GM21529 (cell line): ENCODE results near the gene MYH7B.

Source experiments
- ATAC-seq: cut with Tn5 transposase; IDR thresholded peaks from one replicate; pipeline ENCODE4 v1.9.1; 2021; ENCODE audit not compliant: unreplicated experiment

Gene MYH7B

GRCh38 chr20:34943808-34944567, 11.7 kb upstream of the MYH7B start:
- no peak for ATAC-seq

DNA sequence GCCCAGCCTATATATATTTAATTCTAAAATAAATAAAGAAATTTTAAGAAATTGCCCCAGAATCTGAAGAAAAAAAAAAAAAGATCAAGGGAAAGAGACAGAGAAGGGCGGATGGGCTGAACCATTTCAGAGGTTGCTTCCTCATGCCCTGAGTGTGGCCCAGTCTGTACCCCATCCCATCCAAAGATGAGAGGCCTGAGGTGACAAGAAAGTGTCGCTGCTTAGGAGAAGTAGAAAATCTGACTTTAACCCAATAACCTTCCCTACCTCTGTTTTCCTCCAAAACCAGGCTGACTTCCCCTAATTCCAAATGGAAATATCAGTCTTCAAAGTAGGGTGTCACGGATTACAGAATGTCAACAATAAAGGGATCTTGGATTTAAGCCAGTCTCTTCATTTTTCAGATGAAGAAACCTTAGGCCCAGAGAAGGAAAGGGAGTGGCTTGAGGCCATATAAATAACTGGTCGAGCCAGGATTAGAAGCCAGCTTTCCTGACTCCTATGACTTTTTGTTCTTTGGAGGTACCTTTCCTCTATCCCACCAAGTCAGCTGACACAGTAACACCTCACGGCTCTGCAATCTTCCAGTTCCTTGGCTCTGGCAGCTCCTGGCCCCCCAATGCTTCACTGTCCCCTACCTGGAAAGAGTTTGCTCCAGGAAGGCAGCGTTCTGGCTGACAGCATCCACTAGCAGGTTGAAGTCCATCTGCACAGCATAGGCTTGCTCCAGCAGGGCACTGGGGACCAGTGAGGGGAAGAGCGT, 10.2 kb upstream of the MYH7B start:
- ATAC-seq: no peak

- ATAC-seq: no peak
These were observed 9.0 kb upstream of the MYH7B start for GRCh38 chr20:34946661-34947060.

GRCh38 chr20:34947336-34947735, 8.3 kb upstream of the MYH7B start:
- no peak for ATAC-seq

- no peak for ATAC-seq
These were observed 7.6 kb upstream of the MYH7B start for GRCh38 chr20:34948030-34948429.

DNA sequence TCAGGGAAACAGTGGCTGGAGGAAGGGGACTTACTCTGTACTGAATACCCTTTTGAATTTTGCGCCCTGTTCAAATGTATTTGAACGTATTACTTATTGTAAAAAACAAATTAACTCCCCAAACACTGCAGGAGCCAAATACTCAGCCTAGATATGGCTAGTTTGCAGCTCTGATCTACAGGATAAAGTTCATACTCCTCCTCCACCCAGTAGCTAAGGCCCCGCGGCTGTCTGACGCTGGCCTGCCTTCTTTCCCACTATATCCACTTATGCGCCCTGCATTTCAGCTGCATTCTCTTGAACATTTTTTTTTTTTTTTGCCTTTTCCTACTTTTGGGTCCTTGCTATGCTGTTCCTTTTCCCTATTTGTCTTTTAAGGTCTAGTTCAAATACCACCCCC, 6.5 kb upstream of the MYH7B start:
- ATAC-seq: no peak

DNA sequence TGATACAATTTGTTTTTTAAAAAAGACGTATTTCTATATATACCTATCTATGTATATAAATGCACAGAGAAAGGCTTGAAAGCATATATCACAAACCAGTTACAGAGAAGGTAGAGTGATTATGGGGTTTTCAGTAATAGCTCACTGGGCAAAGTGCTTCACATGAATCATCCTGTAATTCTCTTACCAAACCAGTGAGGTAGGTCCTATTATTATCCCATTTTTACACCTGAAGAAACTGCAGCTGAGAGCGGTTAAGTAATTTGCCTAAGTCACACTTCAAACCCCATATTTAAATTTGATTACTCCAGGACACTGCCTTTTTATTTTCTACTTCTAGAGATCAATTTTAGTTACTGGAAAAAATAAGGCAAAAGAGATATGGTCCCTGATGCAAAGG, 4.4 kb upstream of the MYH7B start:
- no peak for ATAC-seq

GRCh38 chr20:34951652-34952051, 4.0 kb upstream of the MYH7B start:
- ATAC-seq: no peak

GRCh38 chr20:34952671-34953070, 3.0 kb upstream of the MYH7B start:
- ATAC-seq: no peak

- ATAC-seq: no peak
These were observed 1.7 kb upstream of the MYH7B start for GRCh38 chr20:34953960-34954359.

DNA sequence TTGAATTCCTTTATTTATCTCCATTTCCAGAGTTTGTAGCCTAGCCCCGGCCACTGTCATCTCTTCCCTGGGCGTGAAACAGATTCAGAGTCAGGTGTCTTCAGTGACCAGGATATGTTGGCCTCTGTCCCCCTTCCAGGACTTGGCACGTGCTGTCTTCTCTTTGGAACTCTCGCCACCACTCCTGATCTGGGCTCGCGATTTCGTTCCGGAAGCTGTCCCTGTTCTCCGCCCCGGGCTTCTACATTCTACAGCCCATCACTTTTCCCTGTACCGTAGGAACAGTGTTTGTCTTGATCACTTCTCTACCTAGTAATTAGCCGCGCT, 801 bp upstream of the MYH7B start:
- ATAC-seq: no peak

DNA sequence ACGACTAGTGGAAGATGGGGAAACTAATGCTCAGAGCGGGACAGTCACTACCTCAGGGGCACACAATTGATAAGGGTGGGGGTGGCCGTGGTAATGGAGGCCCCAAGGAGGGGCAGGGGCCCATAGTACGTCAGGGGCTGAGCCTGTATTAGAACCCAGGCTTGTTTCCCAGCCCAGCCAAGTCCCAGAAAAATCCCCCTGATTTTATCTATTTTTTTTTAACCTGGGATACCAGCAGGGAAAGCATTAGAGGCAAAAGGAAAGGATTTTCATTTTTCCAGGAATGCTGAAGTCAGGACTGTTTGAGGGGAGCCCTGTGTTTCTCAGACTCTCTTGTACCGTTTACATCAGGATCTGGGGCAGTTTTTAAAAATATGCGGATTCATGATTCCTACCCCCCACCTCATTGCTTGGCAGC, 382 bp downstream of the MYH7B start:
- no peak for ATAC-seq

DNA sequence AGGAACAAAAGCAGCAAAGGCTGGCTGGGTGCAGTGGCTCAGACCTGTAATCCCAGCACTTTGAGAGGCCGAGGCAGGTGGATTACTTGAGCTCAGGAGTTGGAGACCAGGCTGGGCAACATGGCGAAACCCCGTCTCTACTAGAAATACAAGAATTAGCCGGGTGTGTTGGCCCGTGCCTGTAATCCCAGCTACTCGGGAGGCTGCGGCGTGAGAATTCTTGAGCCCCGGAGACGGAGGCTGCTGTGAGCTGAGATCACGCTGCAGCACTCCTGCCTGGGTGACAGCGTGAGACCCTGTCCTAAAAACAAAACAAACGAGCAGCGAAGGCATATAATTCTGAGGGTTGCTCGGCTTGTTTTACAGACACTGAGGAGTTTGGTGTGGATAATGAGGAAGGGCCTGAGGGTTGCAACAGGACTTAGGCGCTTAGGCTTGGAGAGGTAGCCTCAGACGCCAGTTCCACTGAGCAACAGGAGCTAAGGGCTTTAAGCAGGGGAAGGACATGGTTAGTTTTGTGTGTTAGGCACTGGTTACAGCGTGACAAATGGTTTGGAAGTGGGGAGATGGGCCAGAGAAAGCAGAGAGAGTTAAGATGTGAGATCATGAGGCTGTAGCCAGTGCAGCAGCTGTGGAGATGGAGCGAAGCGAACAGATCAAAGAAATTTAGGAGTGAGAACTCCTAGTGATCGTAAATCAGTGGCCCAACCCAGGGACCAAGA, 1.2 kb downstream of the MYH7B start:
- no peak for ATAC-seq

DNA sequence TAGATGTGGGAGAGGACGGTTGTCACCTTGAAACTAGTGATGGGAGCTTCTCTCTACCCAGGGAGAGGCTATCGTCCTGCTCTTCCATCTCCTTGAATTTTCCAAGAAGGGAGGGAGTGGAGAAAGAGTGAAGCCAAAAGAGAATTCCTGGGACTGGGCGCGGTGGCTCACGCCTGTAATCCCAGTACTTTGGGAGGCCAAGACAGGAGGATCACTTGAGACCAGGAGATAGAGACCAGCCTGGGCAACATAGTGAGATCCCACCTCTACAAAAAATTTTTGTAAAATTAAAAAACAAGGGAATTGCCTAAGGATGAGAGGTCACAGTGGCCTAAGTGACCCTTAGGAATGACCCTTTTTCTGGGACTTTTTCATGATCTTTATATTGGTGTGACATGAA, 8.8 kb downstream of the MYH7B start:
- ATAC-seq: no peak

DNA sequence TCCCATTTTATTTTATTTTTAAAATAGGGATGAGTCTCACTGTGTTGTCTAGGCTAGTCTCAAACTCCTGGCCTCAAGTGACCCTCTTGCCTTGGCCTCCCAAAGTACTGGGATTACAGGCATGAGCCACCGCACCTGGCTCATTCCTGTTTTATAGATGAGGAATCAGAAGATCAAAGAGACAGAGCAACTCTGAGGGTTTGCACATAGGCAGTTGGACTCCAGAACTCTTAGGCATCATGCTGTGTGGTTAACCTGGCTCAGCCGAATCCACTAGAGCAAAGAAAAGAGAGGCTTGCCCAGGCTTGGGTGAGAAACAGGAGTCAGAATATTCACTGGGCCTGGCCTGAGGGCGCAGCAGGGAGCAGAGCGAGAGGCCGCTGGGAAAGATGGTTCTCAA, 9.4 kb downstream of the MYH7B start:
- ATAC-seq: no peak

DNA sequence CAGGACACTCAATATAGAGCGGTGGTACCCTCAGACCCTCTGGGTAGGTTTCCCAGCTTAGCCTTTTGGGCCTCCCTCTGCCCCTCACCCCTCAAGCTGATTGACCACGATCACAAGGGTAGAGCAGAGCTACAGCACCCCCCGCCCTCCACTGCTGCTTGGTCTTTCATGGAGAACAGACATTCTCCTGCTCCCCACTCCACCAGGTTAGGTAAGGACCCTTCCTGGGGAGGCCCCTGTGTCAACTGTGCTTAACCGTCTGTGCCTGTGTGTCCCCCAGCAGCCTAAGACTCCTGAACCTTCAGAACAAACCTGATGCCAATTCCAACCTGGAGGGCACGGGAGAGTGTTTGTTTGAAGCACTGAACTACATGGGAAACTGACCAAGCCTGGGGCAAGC, 11.8 kb downstream of the MYH7B start:
- no peak for ATAC-seq

DNA sequence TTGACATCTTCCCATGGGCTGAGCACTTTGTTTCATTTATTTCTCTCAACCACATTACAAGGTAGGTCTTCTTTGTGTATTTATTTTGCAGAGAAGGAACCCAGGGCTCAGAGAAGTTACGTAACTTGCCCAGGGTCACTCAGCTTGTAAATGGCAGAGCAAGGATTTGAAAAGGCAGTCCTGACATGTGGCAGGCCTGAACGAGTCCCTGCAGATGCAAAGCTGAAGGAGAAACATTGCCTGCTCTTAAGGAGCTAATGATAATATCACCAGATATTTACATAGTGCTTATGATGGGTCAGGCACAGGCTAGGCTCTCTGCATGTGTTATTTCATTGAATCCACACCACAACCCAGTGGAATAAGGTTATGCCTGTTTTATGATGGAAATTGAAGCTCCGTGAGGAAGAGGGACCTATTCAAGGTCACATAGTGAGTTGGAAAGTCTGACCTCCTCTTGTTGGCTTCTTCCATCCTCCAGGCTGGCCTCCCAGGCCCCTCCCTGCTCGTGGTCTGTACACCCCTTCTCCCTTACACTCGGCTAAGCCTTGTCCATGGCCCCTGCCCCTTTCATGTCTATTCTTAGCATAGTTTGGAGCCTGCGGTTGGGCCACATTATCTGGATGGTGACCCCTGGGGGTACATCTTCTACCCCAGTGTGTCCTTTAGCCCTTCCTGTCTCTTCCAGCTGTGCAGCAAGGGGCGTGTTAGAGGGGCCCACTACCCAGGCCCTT, 12.5 kb downstream of the MYH7B start:
- ATAC-seq: no peak

DNA sequence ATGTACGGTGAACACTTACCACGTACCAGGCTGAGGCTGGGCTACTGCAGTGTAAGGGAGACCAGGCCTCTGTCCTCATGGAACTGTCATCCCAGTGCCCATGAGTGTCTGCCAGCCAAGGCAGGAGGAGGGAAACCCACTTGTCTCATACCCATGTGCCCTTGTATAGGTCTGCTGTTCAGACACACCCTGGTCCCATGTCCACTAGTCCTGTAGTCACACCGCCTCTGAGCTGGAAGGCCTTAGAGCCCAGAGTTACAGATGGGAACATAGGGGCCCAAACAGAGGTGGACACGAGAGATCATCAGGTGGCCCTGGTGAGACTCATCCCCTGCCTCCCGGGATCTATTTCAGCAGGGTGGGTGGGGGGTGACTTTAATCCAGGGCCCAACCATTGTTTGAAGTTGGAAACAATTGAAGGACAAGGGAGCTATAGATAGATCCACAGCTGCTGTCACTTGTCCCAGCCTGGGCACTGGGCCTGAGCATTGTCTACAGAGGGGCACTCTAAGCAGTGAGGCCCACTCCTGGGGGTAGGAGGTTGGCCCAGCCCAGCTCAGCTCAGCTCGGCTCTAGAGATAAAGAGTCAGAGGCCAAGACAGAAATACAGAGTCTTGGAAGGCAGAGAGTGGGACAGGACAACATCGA, 14.6 kb downstream of the MYH7B start:
- no peak for ATAC-seq

- no peak for ATAC-seq
These were observed 15.3 kb downstream of the MYH7B start for GRCh38 chr20:34970846-34971560.

DNA sequence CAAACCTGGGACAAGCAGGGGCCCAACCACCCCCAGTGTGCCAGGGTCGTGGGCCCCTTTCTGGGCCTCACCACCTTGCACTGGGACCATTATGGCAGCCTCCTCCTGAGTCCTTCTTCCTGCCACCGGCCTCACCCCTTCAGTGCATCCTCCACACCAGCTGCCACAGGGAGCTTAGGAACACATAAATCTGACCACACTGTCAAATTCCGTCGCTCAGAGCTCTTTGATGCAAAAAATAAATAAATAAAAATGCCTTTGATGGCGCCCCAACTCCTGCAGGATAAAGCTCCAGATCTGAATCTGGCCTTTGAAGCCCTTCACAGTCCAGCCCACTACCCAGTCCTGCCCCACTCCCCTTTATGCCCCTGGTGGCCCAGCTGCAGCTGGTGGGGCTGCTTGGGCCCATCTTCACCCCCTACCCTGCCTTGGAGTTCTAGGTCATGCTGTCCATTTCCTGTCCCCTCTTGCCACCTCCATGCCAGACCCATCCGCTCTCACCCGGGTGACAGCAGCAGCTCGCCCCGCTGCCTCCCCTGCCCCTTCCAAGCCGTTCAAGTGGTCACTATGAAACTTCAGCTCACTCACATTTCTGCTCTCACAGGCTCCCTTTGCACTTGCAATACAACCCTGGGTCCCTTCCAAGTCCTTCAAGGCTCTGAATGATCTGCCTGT, 16.0 kb downstream of the MYH7B start:
- ATAC-seq: no peak
